ENCODE data around the gene NEDD4L. TPM values are rescaled to one million over a fixed set of nuclear protein-coding genes. Genes with fewer than 3 reads are reported as not detected.

NEDD4L gene
- total RNA-seq, 1 experiment from 2014 or later, result 42.9 TPM

GRCh38 chr18:58270396-58270795, 226.4 kb downstream of the NEDD4L start:
- CTCF ChIA-PET, result no interaction called here
- no peak for DNase-seq (ENCODE audit: low read depth, low spot score)
- Histone ChIP-seq H3K27ac (ENCODE audit: low read length) (no peak overlapping the region), H3K36me3 (ENCODE audit: control insufficient read depth, insufficient read depth, low read length) (no peaks in the 10 kb centered on the region), H3K4me3 (ENCODE audit: low read depth in 2 of 2, low read length in 2 of 2) (no peak overlapping the region), H3K9me3 (ENCODE audit: control insufficient read depth, insufficient read depth, low read depth, low read length) (no peaks in the 10 kb centered on the region), H3K27me3 (ENCODE audit: control insufficient read depth, insufficient read depth, low read length) (no peaks in the 10 kb centered on the region), H3K4me1 (ENCODE audit: control insufficient read depth, insufficient read depth, low read length) (peaks cover 9% of the 10 kb centered on the region)
- TF ChIP-seq SIN3A (IDR thresholded peaks at IDR 0.05; ENCODE audit: borderline replicate concordance, insufficient read depth, low read depth, low read length) (no peak), REST (IDR thresholded peaks at IDR 0.05; ENCODE audit: insufficient read depth in 1 of 2, low read depth in 2 of 2, low read length in 1 of 2) (no peak), POLR2AphosphoS5 (IDR thresholded peaks at IDR 0.05; ENCODE audit: low read depth, low read length) (no peak), TCF7L2 (IDR thresholded peaks at IDR 0.05; ENCODE audit: low read depth, low read length) (no peak)
- TF ChIP-seq, protein P1, sequence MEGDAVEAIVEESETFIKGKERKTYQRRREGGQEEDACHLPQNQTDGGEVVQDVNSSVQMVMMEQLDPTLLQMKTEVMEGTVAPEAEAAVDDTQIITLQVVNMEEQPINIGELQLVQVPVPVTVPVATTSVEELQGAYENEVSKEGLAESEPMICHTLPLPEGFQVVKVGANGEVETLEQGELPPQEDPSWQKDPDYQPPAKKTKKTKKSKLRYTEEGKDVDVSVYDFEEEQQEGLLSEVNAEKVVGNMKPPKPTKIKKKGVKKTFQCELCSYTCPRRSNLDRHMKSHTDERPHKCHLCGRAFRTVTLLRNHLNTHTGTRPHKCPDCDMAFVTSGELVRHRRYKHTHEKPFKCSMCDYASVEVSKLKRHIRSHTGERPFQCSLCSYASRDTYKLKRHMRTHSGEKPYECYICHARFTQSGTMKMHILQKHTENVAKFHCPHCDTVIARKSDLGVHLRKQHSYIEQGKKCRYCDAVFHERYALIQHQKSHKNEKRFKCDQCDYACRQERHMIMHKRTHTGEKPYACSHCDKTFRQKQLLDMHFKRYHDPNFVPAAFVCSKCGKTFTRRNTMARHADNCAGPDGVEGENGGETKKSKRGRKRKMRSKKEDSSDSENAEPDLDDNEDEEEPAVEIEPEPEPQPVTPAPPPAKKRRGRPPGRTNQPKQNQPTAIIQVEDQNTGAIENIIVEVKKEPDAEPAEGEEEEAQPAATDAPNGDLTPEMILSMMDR (IDR thresholded peaks at IDR 0.05), result no peak
- ATAC-seq, result no peak
- intact Hi-C loops (cut with micrococcal nuclease; ENCODE audit: unreplicated experiment), result no loop called here
- POLR2A ChIA-PET, result no interaction called here
- BruUV-seq (replicated peaks), result no TSS peak
- in situ Hi-C loops (cut with HindIII; ENCODE audit: low pct_unique_long_range_greater_than_20kb, low sequenced_read_pairs), result no loop called here

GRCh38 chr18:58271770-58272169, 227.7 kb downstream of the NEDD4L start:
- no peak for TF ChIP-seq POLR2AphosphoS5 (IDR thresholded peaks at IDR 0.05; ENCODE audit: low read depth, low read length)
- no peak for TF ChIP-seq TCF7L2 (IDR thresholded peaks at IDR 0.05; ENCODE audit: low read depth, low read length)
- TF ChIP-seq REST (IDR thresholded peaks at IDR 0.05; ENCODE audit: insufficient read depth in 1 of 2, low read depth in 2 of 2, low read length in 1 of 2), result no peak
- TF ChIP-seq, protein P1 (IDR thresholded peaks at IDR 0.05), result no peak
- TF ChIP-seq SIN3A (IDR thresholded peaks at IDR 0.05; ENCODE audit: borderline replicate concordance, insufficient read depth, low read depth, low read length), result no peak
- no peaks in the 10 kb centered on the region for H3K36me3 ChIP-seq (ENCODE audit: control insufficient read depth, insufficient read depth, low read length)
- peaks cover 11% of the 10 kb centered on the region for H3K4me1 ChIP-seq (ENCODE audit: control insufficient read depth, insufficient read depth, low read length)
- DNase-seq (ENCODE audit: low read depth, low spot score), result no peak
- no peak overlapping the region for H3K4me3 ChIP-seq (ENCODE audit: low read depth in 2 of 2, low read length in 2 of 2)
- CTCF ChIA-PET, result no interaction called here
- ATAC-seq, result no peak
- no TSS peak for BruUV-seq (replicated peaks)
- no peaks in the 10 kb centered on the region for H3K27me3 ChIP-seq (ENCODE audit: control insufficient read depth, insufficient read depth, low read length)
- no peaks in the 10 kb centered on the region for H3K9me3 ChIP-seq (ENCODE audit: control insufficient read depth, insufficient read depth, low read depth, low read length)
- in situ Hi-C loops (cut with HindIII; ENCODE audit: low pct_unique_long_range_greater_than_20kb, low sequenced_read_pairs), result no loop called here
- POLR2A ChIA-PET, result no interaction called here
- H3K27ac ChIP-seq (ENCODE audit: low read length), result no peak overlapping the region
- intact Hi-C loops (cut with micrococcal nuclease; ENCODE audit: unreplicated experiment), result no loop called here
